CD4-positive, alpha-beta T cell treated with Interleukin-4 for 4 hours (primary cell): Measurements from ENCODE around the gene SNAI1.
"Not testable (repeated sequence)": the region's sequence is repeated elsewhere in the genome, so short reads cannot be mapped to it uniquely, and the experiment has no call there.

Experiments
- DNase-seq: peaks from one replicate; pipeline ENCODE4 v3.0.0-alpha.2; 2020

SNAI1 gene

DNA sequence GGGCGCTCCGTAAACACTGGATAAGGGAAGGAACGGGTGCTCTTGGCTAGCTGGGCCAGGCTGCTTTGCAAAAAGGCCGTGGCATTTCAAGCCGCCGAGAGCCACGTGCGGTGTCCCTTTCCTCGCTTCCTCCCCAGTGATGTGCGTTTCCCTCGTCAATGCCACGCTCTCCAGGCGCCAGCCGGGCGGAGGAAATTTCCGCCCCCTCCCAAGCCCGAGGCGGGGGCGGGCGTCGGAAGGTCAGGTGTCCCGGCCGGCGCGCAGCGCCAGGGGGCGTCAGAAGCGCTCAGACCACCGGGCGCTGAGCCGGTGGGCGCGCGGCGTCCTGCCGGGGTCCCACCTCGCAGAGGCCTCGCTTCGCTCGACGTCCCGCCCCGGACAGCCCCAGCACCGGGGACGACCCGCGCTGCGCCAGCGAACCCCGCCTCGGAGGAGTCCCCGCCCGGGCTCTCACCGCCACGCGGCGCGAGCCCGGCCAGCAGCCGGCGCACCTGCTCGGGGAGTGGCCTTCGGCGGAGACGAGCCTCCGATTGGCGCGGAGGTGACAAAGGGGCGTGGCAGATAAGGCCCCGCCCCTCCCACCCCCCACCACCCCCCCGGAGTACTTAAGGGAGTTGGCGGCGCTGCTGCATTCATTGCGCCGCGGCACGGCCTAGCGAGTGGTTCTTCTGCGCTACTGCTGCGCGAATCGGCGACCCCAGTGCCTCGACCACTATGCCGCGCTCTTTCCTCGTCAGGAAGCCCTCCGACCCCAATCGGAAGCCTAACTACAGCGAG is at the start of gene SNAI1:
SNAI1 (plus strand) TSS at position 635 of the 777 bp plus-strand sequence; CDS start at position 715, 80 bp downstream.
- peak; percentile 82 for DNase-seq

DNA sequence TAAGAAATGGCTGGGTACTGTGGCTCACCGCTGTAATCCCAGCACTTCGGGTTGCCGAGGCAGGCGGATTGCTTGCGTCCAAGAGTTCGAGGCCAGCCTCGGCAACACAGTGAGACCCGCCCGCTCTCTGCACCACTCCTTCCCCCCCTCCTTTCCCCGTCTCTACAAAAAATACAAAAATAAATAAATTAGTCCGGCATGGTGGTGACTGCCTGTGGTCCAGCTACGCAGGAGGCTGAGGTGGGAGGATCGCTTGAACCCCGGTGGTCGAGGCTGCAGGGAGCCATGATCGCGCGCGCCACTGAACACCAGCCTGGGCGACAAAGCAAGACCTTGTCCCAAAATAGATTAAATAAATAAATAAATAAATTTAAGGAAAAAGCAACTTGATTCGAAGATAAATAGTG is 47.0 kb upstream of the SNAI1 start:
- no peak for DNase-seq

DNA sequence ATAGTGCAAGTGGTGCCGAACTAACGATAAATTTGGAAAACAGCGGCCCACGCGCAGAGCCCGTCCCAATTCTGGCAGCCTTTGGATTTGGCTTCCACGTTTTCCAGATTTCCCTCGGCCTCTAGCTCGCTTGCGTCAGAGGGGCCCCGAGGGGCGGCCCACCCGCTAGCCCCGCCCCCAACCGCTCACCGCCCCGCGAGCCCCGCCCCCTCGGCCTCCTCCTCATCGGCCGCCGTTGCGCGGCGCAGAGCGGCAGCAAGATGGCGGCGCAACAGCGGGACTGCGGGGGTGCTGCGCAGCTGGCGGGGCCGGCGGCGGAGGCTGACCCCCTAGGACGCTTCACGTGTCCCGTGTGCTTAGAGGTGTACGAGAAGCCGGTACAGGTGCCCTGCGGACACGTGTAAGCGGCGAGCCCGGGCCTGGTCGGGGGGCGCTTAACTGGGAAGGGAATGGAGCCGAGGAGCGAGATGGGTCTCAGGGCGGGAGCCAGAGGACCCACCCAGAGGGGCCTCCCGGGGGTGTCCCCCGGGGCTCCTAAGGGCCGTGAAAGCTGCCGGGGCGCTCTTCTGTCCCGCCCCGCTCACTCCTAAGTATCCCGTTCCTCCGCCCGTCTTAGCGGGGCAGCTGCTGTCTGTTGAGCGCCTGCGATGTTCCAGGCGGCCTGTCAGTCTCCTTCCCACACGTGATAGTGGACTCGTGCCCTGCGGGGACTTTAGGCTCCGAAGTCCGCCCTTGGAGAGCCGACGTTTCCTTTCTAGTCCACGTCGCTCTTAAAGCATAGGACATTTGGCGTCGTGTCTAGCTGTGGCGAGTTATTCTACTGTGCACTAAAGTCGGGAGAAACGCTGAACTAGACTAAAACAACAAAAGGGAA is 46.4 kb upstream of the SNAI1 start, which contains the start of gene RNF114:
RNF114 (plus strand) TSS at position 245 of the 874 bp plus-strand sequence; CDS start at position 261, 16 bp downstream.
- peak; percentile 87 for DNase-seq

DNA sequence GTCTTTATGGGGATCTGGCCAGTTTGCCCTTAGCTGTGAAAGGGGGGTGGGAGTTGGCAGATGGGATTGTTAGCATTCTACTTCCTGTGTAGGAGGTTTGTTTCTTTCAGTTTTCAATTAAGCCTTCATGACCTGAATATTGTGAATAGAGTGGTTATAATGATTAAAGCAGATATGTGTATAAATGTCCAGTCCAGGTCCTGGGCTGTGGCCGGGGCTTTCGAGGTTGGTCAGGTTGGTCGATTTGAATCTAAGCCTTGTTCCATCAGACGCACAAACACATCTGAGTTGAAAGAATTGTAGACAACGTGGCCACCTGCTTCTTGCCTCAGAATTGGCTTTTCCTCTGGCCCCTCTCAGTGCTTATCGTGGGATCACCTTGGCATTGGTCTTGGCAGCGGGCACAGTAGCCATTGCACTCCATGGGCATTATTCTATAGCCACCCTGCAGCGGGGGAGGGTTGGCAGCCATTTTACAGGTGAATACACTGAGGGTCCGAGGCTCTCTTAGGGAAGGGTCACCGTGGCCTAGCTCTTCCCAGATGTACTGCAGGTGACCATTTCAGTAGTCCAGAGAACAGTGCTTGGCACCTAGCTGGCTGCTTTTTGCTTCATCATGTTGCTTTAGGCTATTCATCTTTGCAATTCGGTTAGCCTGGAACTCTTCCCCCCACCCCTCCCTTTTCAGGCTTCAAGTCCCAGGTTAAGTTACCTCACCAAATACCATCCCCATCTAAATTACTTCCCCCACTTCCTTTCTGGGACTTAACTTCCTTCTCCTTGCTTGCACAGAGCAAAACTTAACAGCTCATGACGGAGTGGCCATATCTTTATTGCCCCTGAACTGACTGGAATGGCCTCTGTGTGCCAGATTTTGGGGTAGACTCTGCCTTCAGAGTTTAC is 45.5 kb upstream of the SNAI1 start:
- no peak for DNase-seq

DNA sequence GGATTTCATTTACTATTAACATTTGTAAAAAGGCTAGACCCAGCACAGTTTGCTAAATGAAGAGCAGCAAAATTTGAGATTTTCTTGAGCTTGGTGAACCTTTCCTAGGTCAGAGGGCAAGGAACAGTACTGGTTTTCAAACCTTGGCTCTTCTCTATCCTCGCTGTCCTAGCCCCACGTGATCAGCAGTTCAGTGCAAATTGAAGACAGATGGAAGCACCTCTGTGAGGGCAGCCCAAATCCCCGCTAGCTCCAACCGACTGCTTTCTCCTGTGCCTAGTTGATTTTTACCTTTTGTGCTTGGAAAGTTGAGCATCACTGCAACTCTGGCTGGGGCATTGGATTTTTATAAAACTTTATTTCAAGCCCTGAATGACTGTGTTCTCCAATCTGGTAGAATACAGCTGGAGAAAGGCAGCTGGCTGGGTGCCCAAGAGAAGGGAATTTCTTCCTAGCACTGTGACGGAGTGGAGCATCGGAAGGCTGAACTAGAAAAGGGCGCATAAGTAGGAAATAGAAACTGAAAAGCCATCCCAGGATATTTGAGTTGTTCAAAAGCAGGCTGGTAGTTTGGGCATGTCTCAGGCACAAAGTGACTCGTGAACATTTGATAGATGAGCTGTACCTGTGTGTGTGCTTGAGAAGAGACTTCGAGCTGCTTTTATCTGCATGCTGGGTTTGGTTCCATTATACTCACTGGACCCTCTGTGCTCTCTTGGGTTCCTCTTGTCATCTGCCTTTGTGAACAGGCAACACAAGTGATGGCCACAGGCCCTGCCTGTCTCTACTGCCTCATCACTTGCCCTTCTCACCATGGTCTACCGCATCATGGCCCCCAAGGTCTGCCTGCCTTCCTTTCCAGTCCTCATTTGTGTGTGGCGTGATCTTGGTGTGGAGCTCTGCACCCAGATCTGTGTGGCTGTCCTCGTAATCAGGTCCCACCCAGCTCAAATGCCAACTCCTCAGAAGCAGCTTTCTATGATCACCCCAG is 44.3 kb upstream of the SNAI1 start:
- DNase-seq: no peak

DNA sequence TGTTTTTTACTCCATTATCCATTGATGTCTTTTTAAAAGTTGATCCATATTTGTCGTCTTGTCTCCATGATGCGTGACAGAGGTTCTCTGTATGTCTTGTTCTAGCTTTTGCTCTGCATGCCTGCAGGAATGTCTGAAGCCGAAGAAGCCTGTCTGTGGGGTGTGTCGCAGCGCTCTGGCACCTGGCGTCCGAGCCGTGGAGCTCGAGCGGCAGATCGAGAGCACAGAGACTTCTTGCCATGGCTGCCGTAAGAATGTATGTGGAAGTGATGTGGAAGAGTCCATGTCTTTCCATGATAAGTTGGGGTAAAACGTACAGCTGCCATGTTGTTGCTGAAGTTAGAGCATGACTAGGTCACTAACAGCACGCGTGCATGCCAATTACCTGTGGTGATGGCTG is 41.3 kb upstream of the SNAI1 start:
- no peak for DNase-seq

DNA sequence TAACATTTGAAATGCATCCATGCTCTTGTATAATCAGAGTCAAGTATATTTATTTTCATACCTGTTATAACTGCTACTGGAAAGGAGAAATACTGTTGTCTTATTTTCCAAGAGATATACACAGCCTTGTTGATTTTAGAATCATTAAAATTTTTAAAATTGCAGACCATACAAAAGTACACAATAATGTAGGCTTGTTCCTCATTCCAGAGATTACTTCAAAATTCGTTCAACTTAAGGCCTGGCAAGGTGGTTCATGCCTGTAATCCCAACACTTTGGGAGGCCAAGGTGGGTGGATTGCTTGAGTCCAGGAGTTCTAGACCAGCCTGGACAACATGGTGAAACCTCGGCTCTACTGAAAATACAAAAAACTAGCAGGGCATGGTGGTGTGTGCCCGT is 40.5 kb upstream of the SNAI1 start:
- no peak for DNase-seq

DNA sequence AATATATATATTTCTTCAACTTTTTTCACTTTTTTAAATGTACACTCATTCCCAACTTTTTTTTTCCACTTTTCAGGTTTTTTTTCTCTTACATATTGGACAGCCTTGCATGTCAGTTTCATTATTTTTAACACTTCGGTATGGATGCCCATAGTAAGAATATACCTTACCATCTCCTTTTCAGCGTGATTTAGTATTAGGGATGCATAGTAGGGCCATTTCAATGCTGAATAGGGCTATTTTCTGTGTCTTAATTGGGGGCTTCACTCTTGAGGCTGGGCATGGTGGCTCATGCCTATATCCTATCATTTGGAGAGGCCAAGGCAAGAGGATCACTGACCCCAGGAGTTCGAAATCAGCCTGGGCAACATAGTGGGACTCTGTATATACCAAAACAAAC is 39.8 kb upstream of the SNAI1 start:
- DNase-seq: no peak

DNA sequence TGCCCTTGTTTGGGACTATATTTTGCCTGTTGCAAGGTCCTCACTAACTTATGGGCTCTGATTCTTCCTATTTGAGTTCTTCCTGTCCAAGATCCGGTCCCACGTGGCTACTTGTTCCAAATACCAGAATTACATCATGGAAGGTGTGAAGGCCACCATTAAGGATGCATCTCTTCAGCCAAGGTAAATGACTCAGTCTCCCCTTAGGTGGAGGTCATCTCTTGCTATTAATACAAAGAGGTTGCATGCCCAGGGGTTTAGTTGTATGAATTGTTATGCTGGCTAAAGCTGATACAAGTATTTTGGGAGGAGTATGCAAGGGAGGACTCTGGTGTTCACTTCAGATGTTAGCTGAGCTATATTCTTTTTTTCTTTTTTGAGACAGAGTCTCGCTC is 37.5 kb upstream of the SNAI1 start:
- DNase-seq: no peak

DNA sequence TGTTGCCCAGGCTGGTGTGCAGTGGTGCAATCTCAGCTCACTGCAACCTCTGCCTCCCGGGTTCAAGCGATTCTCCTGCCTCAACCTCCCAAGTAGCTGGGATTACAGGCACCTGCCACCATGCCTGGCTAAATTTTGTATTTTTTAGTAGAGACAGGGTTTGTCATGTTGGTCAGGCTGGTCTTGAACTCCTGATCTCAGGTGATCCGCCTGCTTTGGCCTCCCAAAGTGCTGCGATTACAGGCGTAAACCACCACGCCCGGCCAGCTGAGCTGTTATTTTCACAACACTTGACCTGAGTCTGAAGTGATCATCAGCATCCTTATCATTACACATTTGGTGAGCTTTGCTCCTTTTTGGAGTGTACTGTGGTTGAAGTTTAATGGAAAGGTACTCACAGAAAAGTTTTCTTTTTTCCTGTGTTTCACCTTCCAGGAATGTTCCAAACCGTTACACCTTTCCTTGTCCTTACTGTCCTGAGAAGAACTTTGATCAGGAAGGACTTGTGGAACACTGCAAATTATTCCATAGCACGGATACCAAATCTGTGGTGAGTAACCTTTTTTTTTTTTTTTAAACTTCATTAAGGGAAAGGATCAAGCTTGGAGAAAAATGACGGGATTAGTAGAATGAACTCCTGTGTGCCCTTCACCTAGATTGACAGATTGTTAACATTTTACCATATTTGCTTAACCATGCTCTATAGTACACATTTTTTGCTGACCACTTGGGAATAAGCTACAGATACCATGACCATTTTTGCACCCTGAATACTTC is 36.9 kb upstream of the SNAI1 start:
- DNase-seq: no peak

DNA sequence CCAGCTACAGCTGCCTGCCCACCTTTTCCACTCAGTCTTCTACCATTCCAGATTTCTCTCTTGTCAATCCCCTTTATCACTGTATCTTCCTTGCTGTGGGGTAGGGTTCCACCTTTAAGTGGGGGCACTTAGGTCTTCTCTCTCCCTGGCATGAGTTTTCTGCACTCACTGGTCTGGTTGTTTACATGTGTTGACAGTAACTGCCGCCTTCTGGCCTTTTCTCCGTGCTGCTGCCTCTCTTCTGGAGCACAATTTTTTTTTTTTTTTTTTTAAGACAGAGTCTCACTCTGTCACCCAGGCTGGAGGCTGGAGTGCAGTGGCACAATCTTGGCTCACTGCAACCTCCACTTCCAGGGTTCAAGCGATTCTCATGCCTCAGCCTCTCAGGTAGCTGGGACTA is 34.6 kb upstream of the SNAI1 start:
- no peak for DNase-seq

DNA sequence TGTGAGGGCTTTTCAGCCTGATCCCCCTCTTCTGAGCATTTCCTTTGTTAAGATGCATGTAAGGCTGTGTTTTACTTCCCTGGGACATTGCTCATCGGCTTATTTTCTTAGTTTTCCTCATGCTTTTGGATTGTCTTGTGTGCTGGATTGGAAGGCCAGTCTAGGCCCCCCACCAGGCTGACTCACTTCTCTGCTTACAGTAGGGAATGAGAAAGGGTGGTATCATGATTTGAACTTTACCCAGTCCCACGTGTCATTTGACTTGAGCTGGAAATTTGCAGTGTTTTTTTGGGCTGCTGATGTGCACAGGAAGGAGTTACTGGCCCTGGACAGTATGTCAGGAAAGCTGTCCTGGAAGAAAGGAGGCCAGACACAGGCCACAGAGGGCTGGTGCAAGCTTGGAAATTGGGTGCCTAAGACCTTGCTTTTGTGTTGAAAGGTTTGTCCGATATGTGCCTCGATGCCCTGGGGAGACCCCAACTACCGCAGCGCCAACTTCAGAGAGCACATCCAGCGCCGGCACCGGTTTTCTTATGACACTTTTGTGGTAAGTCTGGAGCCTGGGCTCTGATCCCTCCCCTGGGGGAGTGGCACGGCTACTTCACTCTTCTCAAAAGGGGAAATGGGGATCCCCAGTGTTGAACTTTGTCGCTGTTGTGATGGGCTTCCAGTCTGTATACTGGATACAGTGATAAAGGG is 33.8 kb upstream of the SNAI1 start:
- DNase-seq: no peak

DNA sequence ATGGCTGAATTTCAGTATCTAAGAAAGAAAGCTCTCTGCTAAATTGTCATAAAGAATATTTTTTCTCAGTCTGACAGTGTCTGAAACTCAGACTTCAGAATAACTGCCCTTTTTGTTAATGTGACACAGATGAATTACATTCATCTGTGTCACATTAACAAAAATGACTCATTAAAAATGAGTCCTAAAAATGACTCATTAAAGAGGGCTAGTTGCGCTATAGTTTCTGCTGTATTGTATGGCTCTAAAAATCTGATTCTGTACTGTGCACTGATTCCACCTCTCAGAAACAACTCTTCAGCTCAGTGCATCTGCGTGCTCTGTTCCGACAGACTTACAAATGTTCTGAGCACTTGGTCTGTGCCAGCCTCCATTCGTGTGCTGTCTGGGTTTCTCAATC is 31.6 kb upstream of the SNAI1 start:
- no peak for DNase-seq

DNA sequence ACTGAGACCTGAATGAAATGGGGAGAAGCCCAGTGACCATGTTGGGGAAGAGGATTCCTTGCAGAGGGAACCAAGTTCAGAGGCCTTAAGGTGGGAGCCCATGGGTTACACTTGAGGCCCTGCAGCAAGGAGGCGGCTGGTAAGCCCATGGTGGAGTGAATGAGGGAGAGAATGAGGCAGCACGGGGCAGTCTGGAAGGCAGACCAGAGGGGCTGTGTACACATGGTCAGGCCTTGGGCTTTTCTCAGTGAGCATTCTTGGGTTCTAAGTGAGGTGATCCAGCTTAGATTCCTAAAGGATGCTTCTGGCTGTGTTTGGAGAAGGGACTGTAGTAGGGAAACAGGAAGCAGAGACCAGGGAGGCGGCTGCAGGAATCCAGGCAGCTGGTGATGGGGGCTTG is 27.6 kb upstream of the SNAI1 start:
- no peak for DNase-seq

DNA sequence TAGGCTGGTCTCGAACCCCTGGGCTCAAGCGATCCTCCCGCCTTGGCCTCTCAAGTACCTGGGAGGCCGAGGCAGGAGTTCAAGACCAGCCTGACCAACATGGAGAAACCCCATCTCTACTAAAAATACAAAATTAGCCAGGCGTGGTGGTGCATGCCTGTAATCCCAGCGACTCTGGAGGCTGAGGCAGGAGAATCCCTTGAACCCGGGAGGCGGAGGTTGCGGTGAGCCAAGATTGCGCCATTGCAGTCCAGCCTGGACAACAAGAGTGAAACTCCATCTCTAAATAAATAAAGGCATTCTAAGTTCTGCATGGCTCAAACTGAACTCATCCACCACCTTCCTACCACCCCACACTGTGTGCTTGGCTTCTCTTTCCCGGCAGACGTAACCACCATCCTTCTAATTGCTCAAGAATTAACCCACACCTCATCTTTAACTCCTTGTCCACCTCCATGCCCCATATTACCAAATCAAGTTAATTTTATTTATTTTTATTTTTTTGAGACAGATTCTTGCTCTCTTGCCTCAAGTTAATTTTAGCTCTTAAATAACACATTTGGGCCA is 26.9 kb upstream of the SNAI1 start:
- DNase-seq: not testable (repeated sequence)

DNA sequence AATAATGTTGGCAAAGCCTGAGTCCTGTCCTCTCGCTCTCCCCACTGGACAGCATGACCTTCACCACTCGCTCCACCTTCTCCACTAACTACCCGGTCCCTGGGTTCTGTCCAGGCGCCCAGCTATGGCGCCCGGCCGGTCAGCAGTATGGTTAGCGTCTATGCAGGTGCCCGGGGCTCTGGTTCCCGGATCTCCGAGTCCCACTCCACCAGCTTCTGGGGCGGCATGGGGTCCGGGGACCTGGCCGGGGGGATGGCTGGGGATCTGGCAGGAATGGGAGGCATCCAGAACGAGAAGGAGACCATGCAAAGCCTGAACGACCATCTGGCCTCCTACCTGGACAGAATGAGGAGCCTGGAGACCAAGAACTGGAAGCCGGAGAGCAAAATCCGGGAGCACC is 26.1 kb upstream of the SNAI1 start:
- DNase-seq: no peak

DNA sequence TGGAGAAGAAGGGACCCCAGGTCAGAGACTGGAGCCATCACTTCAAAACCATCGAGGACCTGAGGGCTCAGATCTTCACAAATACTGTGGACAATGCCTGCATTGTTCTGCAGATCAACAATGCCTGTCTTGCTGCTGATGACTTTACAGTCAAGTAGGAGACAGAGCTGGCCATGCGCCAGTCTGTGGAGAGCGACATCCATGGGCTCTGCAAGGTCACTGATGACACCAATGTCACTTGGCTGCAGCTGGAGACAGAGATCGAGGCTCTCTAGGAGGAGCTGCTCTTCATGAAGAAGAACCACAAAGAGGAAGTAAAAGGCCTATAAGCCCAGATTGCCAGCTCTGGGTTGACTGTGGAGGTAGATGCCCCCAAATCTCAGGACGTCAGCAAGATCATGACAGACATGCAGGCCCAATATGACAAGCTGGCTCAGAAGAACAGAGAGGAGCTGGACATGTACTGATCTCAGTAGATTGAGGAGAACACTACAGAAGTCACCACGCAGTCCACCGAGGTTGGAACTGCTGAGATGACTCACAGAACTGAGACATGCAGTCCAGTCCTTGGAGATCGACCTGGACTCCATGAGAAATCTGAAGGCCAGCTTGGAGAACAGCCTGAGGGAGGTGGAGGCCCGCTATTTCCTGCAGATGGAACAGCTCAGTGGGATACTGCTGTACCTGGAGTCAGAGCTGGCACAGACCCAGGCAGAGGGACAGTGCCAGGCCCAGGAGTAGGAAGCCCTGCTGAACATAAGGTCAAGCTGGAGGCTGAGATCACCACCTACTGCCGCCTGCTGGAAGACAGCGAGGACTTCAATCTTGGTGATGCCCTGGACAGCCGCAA is 25.5 kb upstream of the SNAI1 start:
- DNase-seq: not testable (repeated sequence)

DNA sequence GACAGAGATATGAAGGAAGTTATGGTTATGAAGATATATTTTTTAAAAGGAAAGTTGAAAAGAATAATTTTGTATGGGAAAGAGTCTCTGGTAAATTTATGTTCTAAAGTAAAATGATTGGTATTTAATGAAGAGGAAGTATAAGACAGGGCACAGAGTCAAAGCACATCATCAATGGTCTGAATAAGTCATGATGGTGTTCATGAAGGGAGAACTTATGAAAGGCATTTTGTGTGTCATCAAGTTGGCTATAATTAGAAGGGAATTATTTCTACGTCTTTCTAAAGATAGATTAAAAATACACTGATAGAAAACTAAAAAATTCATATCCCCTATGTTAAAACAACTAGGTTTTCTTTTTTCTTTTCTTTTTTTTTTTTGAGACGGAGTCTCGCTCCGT is 21.4 kb upstream of the SNAI1 start:
- DNase-seq: no peak
